Caco-2 (cell line): ENCODE data around the gene SLC25A20. TPM values are rescaled to one million over a fixed set of nuclear protein-coding genes. Genes with fewer than 3 reads are reported as not detected.

Experiments
- BruUV-seq: library from RNA; stranded (reverse); fragments of 400-500 nt; replicated peaks from 2 replicates; lab custom pipeline; 2021; lab: Mats Ljungman, UMichigan
- CTCF ChIA-PET: fragments of 300-600 bp; sonication (Branson Sonifier 250); formaldehyde crosslinking; loops from one replicate; lab custom pipeline; 2022; ENCODE audit warnings: antibody characterized with exemption; lab: Charles Lee
- POLR2A ChIA-PET: fragments of 300-600 bp; sonication (Branson Sonifier 250); formaldehyde crosslinking; loops from one replicate; lab custom pipeline; 2022; ENCODE audit warnings: antibody characterized with exemption; lab: Charles Lee
- DNase-seq, 2 experiments: peaks; one replicate each; pipeline versions ENCODE4 v3.0.0 to v3.0.0-alpha.2; 2020 to 2022
- H3K27me3 ChIP-seq: replicated peaks from 2 replicates; pipeline ENCODE4 v1.6.0; 2011; ENCODE audit warnings: low read length; ENCODE audit not compliant: control insufficient read depth, insufficient read depth
- H3K36me3 ChIP-seq: 2 replicates; pipeline ENCODE4 v1.5.1; 2011; ENCODE audit warnings: low read length; ENCODE audit not compliant: control insufficient read depth, insufficient read depth
- H3K4me1 ChIP-seq: fragments of 250-450 bp; sonication (Bioruptor Pico); 2 replicates; pipeline ENCODE4 v1.5.1; 2020; ENCODE audit warnings: mild to moderate bottlenecking
- H3K4me3 ChIP-seq: 2 replicates; pipeline ENCODE4 v1.5.1; 2011; ENCODE audit warnings: low read depth, mild to moderate bottlenecking, control low read depth, low read length
- H3K9me3 ChIP-seq: fragments of 250-450 bp; sonication (Bioruptor Pico); 2 replicates; pipeline ENCODE4 v1.5.1; 2020; ENCODE audit warnings: mild to moderate bottlenecking, moderate library complexity
- H3K27ac Mint-ChIP-seq: one replicate; pipeline ENCODE4 v1.8.0; 2022; ENCODE audit warnings: mixed read lengths; ENCODE audit not compliant: unreplicated experiment
- H3K27me3 Mint-ChIP-seq: one replicate; pipeline ENCODE4 v1.8.0; 2022; ENCODE audit warnings: mixed read lengths; ENCODE audit not compliant: insufficient read depth, unreplicated experiment
- H3K36me3 Mint-ChIP-seq: one replicate; pipeline ENCODE4 v1.8.0; 2022; ENCODE audit warnings: mild to moderate bottlenecking, mixed read lengths; ENCODE audit not compliant: insufficient read depth, unreplicated experiment
- H3K4me1 Mint-ChIP-seq: one replicate; pipeline ENCODE4 v1.8.0; 2022; ENCODE audit warnings: low read depth, mixed read lengths; ENCODE audit not compliant: unreplicated experiment
- H3K4me3 Mint-ChIP-seq: one replicate; pipeline ENCODE4 v1.8.0; 2022; ENCODE audit warnings: mild to moderate bottlenecking, moderate library complexity, mixed read lengths; ENCODE audit not compliant: unreplicated experiment
- H3K9me3 Mint-ChIP-seq: one replicate; pipeline ENCODE4 v1.8.0; 2022; ENCODE audit warnings: mixed read lengths; ENCODE audit not compliant: unreplicated experiment
- intact Hi-C: fragments of 100-400 bp; cut with micrococcal nuclease; formaldehyde crosslinking; loops from one replicate; pipeline ENCODE4 v1.10.0; 2022; ENCODE audit not compliant: unreplicated experiment
- total RNA-seq: library from RNA; stranded (reverse); gene quantifications from 2 replicates; pipeline ENCODE4 v1.2.3, GENCODE V29; 2022
- TF ChIP-seq, protein P1 (sequence below), 2 experiments: fragments of 200-600 bp in 1 of 2; IDR thresholded peaks; 1 replicate in 1 of 2; 2 replicates in 1 of 2; pipeline versions ENCODE4 v1.5.1 to v1.8.0; 2011 to 2022; ENCODE audit warnings: antibody characterized with exemption in 1 of 2, control low read depth in 1 of 2, inconsistent platforms in 1 of 2, low read depth in 1 of 2, low read length in 1 of 2, mild to moderate bottlenecking in 1 of 2, moderate library complexity in 1 of 2; ENCODE audit not compliant: insufficient read depth in 1 of 2, severe bottlenecking in 1 of 2, unreplicated experiment in 1 of 2

The SLC25A20 gene
- total RNA-seq, 1 experiment from 2014 or later: 19.3 TPM

DNA sequence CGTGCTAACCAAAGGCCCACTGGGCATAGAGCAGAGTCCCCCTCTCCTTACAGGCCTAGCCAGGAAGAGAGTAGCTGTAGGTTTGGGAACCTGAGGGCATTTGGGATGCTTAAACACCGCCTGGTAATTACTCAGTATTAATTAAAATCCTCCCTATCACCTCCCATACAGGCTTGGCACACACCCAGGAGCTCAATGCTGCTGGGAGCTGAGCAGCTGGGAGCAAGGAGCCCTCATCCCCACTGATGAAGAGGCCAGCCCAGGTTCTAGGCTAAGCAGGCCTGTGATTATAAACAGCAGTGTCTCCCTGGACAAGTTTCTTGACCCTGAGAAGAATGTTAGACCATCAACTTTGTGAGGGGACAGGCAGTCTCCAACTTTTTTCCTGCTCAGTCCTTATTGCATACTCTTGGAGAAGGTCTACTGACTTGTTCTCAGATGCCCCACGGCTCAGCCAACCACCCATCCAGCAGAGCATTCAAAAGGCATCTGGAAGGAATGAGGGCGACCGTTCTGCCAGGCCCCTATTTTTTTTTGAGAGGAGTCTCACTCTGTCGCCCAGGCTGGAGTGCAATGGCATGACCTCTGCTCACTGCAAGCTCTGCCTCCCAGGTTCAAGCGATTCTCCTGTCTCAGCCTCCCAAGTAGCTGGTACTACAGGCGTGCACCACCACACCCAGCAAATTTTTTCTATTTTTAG, 49.7 kb downstream of the SLC25A20 start:
- ChIA-PET POLR2A (no interaction called here), CTCF (no interaction called here)
- H3K4me1 Mint-ChIP-seq: no peaks in the 10 kb centered on the region
- Histone ChIP-seq H3K4me3 (no peak overlapping the region), H3K27me3 (no peaks in the 10 kb centered on the region), H3K9me3 (no peaks in the 10 kb centered on the region), H3K36me3 (no peaks in the 10 kb centered on the region), H3K4me1 (no peaks in the 10 kb centered on the region)
- H3K9me3 Mint-ChIP-seq: no peaks in the 10 kb centered on the region
- intact Hi-C loops: loop anchor here (5.0 kb wide), 1 partner anchor 68 kb away; the partner anchor contains the start of gene ARIH2
- H3K4me3 Mint-ChIP-seq: no peak overlapping the region
- no TSS peak for BruUV-seq
- no peak overlapping the region for H3K27ac Mint-ChIP-seq
- H3K27me3 Mint-ChIP-seq: no peaks in the 10 kb centered on the region
- TF ChIP-seq, protein P1, sequence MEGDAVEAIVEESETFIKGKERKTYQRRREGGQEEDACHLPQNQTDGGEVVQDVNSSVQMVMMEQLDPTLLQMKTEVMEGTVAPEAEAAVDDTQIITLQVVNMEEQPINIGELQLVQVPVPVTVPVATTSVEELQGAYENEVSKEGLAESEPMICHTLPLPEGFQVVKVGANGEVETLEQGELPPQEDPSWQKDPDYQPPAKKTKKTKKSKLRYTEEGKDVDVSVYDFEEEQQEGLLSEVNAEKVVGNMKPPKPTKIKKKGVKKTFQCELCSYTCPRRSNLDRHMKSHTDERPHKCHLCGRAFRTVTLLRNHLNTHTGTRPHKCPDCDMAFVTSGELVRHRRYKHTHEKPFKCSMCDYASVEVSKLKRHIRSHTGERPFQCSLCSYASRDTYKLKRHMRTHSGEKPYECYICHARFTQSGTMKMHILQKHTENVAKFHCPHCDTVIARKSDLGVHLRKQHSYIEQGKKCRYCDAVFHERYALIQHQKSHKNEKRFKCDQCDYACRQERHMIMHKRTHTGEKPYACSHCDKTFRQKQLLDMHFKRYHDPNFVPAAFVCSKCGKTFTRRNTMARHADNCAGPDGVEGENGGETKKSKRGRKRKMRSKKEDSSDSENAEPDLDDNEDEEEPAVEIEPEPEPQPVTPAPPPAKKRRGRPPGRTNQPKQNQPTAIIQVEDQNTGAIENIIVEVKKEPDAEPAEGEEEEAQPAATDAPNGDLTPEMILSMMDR (IDR thresholded peaks at IDR 0.05; ENCODE audit: insufficient read depth in 1 of 2, low read depth in 1 of 2, low read length in 1 of 2, severe bottlenecking in 1 of 2, unreplicated experiment in 1 of 2): no peak
- DNase-seq: peak in 1 of 2 experiments; percentile 14
- H3K36me3 Mint-ChIP-seq: no peaks in the 10 kb centered on the region

DNA sequence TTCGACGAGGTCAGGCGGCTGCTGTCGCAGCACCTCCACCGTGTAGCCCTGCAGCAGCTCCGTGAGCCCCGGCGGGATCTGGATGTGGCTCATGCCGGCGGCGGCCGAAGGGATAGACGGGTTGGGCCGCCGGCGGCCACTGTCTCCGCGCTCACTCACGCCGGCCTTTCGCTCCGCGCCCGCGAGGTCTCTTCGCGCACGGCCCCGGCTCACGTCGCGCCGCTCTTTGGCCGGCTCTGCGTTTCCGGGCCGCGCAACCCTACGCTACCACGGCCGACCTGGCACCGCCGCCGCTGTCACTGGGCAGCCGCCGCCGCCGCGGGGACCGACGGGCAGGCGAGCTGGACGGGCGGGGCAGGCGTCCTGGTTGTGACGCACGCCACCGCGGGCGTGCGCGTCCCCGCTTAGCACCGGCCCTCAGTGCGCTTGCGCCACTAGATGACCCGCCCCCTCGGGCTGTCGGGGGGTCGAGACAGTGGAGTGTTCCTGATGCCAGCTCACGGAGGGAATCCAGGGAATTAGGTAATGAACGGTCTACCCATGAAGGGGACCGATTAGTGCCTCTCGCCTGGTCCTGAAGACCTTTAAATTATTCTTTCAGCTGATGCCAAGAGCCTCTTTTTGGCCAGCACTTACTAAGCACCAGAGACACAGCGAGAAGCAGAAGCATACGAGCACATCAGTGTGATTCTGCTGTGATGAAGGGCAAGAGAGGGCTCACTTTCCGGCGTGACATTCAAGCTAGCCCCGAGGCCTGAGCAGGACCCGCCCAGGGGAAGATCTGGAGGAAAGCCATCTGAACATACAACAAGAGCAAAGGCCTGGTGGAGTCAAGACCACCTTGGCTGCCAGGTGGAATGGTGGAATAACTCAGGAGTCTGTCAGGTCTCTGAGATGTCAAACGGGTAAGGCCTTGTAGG, 50.9 kb downstream of the SLC25A20 start, which contains the start of gene PRKAR2A:
Gene PRKAR2A, minus strand, starts transcription at position 371 of the 920 bp plus-strand sequence. Its CDS starts 278 bp downstream, at position 93.
- POLR2A ChIA-PET: interaction anchor here (0.5 to 1.1 kb wide), 5 partner anchors 15 to 131 kb away, joined by 3 to 9 read pairs (median 5); partner anchors contain the start of gene IP6K2
- Histone ChIP-seq H3K4me1 (no peaks in the 10 kb centered on the region), H3K27me3 (no peaks in the 10 kb centered on the region), H3K9me3 (no peaks in the 10 kb centered on the region), H3K36me3 (no peaks in the 10 kb centered on the region), H3K4me3 (peak within 1 kb of the TSS; percentile 72)
- no peaks in the 10 kb centered on the region for H3K4me1 Mint-ChIP-seq
- peak within 1 kb of the TSS; percentile 92 for H3K4me3 Mint-ChIP-seq
- H3K36me3 Mint-ChIP-seq: no peaks in the 10 kb centered on the region
- no TSS peak for BruUV-seq
- peak within 1 kb of the TSS; percentile 60 for H3K27ac Mint-ChIP-seq
- intact Hi-C loops: loop anchor here (1.0 to 5.0 kb wide), 2 partner anchors 51 to 70 kb away; partner anchors contain the start of genes ARIH2 and SLC25A20
- CTCF ChIA-PET: interaction anchor here (0.6 to 1.0 kb wide), 4 partner anchors 108 to 231 kb away, joined by 3 read pairs; partner anchors contain the start of genes IP6K2 and WDR6
- TF ChIP-seq, protein P1 (IDR thresholded peaks at IDR 0.05; ENCODE audit: insufficient read depth in 1 of 2, low read depth in 1 of 2, low read length in 1 of 2, severe bottlenecking in 1 of 2, unreplicated experiment in 1 of 2): no peak
- H3K27me3 Mint-ChIP-seq: no peaks in the 10 kb centered on the region
- peak; percentile 78 to 89 for DNase-seq
- H3K9me3 Mint-ChIP-seq: no peaks in the 10 kb centered on the region
